ENCODE measurements around the gene TARBP2.

DNA sequence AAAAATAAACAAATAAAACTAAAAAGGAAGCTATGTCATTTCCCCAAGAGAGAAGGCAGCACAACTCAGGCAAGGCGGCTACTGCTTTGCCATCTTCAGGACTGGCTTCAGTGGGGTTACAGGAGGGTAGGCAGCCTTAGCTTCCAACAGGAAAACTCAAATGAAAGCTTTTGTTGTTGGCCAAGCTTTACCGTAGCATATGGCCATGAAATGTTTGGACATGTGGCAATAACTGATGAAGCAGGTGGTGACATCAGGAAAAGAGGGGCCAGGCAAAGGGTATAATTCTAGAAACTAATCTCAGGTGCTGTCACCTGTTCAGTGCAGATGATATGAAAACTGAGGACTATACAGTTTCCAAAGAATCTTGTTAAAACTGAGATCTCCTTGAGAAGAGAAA, 29.0 kb downstream of the TARBP2 start:
- TF ChIP-seq CBFB (CRISPR knock-in tag; IDR thresholded peaks at IDR 0.05; ENCODE audit: low read depth) (no peak), ETV6 (CRISPR knock-in tag; IDR thresholded peaks at IDR 0.05) (no peak), AFF4 (CRISPR knock-in tag; IDR thresholded peaks at IDR 0.05; ENCODE audit: borderline replicate concordance) (no peak), ZBTB43 (CRISPR knock-in tag; IDR thresholded peaks at IDR 0.05) (no peak), ESRRA (CRISPR knock-in tag; IDR thresholded peaks at IDR 0.05; ENCODE audit: borderline replicate concordance) (no peak), E2F1 (CRISPR knock-in tag; IDR thresholded peaks at IDR 0.05) (no peak), TP53 (CRISPR knock-in tag; IDR thresholded peaks at IDR 0.05) (no peak), GABPB1 (CRISPR knock-in tag; IDR thresholded peaks at IDR 0.05) (no peak), SP1 (CRISPR knock-in tag; conservative IDR thresholded peaks at IDR 0.05) (no peak)
- TF ChIP-seq, protein P1, sequence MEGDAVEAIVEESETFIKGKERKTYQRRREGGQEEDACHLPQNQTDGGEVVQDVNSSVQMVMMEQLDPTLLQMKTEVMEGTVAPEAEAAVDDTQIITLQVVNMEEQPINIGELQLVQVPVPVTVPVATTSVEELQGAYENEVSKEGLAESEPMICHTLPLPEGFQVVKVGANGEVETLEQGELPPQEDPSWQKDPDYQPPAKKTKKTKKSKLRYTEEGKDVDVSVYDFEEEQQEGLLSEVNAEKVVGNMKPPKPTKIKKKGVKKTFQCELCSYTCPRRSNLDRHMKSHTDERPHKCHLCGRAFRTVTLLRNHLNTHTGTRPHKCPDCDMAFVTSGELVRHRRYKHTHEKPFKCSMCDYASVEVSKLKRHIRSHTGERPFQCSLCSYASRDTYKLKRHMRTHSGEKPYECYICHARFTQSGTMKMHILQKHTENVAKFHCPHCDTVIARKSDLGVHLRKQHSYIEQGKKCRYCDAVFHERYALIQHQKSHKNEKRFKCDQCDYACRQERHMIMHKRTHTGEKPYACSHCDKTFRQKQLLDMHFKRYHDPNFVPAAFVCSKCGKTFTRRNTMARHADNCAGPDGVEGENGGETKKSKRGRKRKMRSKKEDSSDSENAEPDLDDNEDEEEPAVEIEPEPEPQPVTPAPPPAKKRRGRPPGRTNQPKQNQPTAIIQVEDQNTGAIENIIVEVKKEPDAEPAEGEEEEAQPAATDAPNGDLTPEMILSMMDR (IDR thresholded peaks at IDR 0.05) = no peak
- TF ChIP-seq, protein P2, sequence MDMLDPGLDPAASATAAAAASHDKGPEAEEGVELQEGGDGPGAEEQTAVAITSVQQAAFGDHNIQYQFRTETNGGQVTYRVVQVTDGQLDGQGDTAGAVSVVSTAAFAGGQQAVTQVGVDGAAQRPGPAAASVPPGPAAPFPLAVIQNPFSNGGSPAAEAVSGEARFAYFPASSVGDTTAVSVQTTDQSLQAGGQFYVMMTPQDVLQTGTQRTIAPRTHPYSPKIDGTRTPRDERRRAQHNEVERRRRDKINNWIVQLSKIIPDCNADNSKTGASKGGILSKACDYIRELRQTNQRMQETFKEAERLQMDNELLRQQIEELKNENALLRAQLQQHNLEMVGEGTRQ (CRISPR knock-in tag; IDR thresholded peaks at IDR 0.05) = no peak
- TF ChIP-seq, protein P3, sequence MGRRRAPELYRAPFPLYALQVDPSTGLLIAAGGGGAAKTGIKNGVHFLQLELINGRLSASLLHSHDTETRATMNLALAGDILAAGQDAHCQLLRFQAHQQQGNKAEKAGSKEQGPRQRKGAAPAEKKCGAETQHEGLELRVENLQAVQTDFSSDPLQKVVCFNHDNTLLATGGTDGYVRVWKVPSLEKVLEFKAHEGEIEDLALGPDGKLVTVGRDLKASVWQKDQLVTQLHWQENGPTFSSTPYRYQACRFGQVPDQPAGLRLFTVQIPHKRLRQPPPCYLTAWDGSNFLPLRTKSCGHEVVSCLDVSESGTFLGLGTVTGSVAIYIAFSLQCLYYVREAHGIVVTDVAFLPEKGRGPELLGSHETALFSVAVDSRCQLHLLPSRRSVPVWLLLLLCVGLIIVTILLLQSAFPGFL (CRISPR knock-in tag; IDR thresholded peaks at IDR 0.05; ENCODE audit: borderline replicate concordance) = no peak
- TF ChIP-seq, protein P4, sequence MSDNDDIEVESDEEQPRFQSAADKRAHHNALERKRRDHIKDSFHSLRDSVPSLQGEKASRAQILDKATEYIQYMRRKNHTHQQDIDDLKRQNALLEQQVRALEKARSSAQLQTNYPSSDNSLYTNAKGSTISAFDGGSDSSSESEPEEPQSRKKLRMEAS (CRISPR knock-in tag; IDR thresholded peaks at IDR 0.05) = no peak
- TF ChIP-seq, protein P5, sequence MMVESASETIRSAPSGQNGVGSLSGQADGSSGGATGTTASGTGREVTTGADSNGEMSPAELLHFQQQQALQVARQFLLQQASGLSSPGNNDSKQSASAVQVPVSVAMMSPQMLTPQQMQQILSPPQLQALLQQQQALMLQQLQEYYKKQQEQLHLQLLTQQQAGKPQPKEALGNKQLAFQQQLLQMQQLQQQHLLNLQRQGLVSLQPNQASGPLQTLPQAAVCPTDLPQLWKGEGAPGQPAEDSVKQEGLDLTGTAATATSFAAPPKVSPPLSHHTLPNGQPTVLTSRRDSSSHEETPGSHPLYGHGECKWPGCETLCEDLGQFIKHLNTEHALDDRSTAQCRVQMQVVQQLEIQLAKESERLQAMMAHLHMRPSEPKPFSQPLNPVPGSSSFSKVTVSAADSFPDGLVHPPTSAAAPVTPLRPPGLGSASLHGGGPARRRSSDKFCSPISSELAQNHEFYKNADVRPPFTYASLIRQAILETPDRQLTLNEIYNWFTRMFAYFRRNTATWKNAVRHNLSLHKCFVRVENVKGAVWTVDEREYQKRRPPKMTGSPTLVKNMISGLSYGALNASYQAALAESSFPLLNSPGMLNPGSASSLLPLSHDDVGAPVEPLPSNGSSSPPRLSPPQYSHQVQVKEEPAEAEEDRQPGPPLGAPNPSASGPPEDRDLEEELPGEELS (CRISPR knock-in tag; IDR thresholded peaks at IDR 0.05) = no peak
